ENCODE measurements around the gene NMU.
"Not testable (repeated sequence)": the region's sequence is repeated elsewhere in the genome, so short reads cannot be mapped to it uniquely, and the experiment has no call there.

NMU gene

GRCh38 chr4:55634417-55635128 lies 1.5 kb downstream of the NMU start:
- TF ChIP-seq, protein P1, sequence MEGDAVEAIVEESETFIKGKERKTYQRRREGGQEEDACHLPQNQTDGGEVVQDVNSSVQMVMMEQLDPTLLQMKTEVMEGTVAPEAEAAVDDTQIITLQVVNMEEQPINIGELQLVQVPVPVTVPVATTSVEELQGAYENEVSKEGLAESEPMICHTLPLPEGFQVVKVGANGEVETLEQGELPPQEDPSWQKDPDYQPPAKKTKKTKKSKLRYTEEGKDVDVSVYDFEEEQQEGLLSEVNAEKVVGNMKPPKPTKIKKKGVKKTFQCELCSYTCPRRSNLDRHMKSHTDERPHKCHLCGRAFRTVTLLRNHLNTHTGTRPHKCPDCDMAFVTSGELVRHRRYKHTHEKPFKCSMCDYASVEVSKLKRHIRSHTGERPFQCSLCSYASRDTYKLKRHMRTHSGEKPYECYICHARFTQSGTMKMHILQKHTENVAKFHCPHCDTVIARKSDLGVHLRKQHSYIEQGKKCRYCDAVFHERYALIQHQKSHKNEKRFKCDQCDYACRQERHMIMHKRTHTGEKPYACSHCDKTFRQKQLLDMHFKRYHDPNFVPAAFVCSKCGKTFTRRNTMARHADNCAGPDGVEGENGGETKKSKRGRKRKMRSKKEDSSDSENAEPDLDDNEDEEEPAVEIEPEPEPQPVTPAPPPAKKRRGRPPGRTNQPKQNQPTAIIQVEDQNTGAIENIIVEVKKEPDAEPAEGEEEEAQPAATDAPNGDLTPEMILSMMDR (IDR thresholded peaks at IDR 0.05; ENCODE audit: poor library complexity, severe bottlenecking), result no peak
- Histone ChIP-seq H3K36me3 (ENCODE audit: low read depth) (no peaks in the 10 kb centered on the region), H3K4me3 (ENCODE audit: severe bottlenecking) (no peak overlapping the region), H3K4me1 (ENCODE audit: insufficient read depth, poor library complexity, severe bottlenecking) (peaks cover 9% of the 10 kb centered on the region), H3K27me3 (ENCODE audit: insufficient read depth, poor library complexity, severe bottlenecking) (peaks cover 4% of the 10 kb centered on the region), H3K9me3 (ENCODE audit: severe bottlenecking) (peaks cover 2% of the 10 kb centered on the region), H3K27ac (ENCODE audit: poor library complexity, severe bottlenecking) (no peak overlapping the region)
- no peak for ATAC-seq (ENCODE audit: low read depth)
- no peak for DNase-seq (ENCODE audit: low spot score)

DNA sequence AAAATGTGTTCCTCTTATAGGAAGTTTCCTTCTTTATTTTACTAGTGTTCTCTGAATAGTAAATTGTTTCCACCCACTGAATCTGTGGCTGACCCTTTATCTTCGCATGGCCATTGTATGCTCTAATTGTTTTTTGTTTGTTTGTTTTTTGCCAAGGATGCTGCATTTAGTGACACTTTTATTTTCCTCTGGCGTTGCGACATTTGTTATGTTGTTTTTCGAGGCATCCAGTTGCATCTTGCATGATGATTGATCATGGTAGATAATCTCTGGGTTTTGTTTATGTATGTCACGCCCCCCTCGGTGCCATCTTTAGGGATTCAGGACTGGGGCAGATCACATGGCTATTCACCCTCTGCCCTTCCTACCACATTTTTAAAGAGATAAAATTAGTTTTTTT lies 2.2 kb downstream of the NMU start:
- DNase-seq (ENCODE audit: low spot score), result no peak

GRCh38 chr4:55625835-55626234 lies 10.3 kb downstream of the NMU start:
- TF ChIP-seq, protein P1 (IDR thresholded peaks at IDR 0.05; ENCODE audit: poor library complexity, severe bottlenecking), result no peak
- no peak for DNase-seq (ENCODE audit: low spot score)
- H3K4me3 ChIP-seq (ENCODE audit: severe bottlenecking), result no peak overlapping the region
- no peaks in the 10 kb centered on the region for H3K9me3 ChIP-seq (ENCODE audit: severe bottlenecking)
- ATAC-seq (ENCODE audit: low read depth), result no peak
- H3K27ac ChIP-seq (ENCODE audit: poor library complexity, severe bottlenecking), result no peak overlapping the region
- no peaks in the 10 kb centered on the region for H3K4me1 ChIP-seq (ENCODE audit: insufficient read depth, poor library complexity, severe bottlenecking)
- no peaks in the 10 kb centered on the region for H3K36me3 ChIP-seq (ENCODE audit: low read depth)
- no peaks in the 10 kb centered on the region for H3K27me3 ChIP-seq (ENCODE audit: insufficient read depth, poor library complexity, severe bottlenecking)

More for the DNA sequence above, 2.2 kb downstream of the NMU start:
- Histone ChIP-seq H3K36me3 (ENCODE audit: low read depth) (no peaks in the 10 kb centered on the region), H3K9me3 (ENCODE audit: severe bottlenecking) (peaks cover 2% of the 10 kb centered on the region), H3K4me3 (ENCODE audit: severe bottlenecking) (no peak overlapping the region), H3K27ac (ENCODE audit: poor library complexity, severe bottlenecking) (no peak overlapping the region), H3K27me3 (ENCODE audit: insufficient read depth, poor library complexity, severe bottlenecking) (peaks cover 4% of the 10 kb centered on the region), H3K4me1 (ENCODE audit: insufficient read depth, poor library complexity, severe bottlenecking) (peaks cover 9% of the 10 kb centered on the region)
- no peak for ATAC-seq (ENCODE audit: low read depth)
- TF ChIP-seq, protein P1 (IDR thresholded peaks at IDR 0.05; ENCODE audit: poor library complexity, severe bottlenecking), result no peak

DNA sequence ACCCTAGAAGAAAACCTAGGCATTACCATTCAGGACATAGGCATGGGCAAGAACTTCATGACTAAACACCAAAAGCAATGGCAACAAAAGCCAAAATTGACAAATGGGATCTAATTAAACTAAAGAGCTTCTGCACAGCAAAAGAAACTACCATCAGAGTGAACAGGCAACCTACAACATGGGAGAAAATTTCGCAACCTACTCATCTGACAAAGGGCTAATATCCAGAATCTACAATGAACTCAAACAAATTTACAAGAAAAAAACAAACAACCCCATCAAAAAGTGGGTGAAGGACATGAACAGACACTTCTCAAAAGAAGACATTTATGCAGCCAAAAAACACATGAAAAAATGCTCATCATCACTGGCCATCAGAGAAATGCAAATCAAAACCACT lies 12.0 kb downstream of the NMU start:
- not testable (repeated sequence) for H3K27me3 ChIP-seq (ENCODE audit: insufficient read depth, poor library complexity, severe bottlenecking); H3K27ac ChIP-seq (ENCODE audit: poor library complexity, severe bottlenecking); ATAC-seq (ENCODE audit: low read depth); DNase-seq (ENCODE audit: low spot score); H3K4me1 ChIP-seq (ENCODE audit: insufficient read depth, poor library complexity, severe bottlenecking); H3K4me3 ChIP-seq (ENCODE audit: severe bottlenecking); H3K36me3 ChIP-seq (ENCODE audit: low read depth); H3K9me3 ChIP-seq (ENCODE audit: severe bottlenecking)

DNA sequence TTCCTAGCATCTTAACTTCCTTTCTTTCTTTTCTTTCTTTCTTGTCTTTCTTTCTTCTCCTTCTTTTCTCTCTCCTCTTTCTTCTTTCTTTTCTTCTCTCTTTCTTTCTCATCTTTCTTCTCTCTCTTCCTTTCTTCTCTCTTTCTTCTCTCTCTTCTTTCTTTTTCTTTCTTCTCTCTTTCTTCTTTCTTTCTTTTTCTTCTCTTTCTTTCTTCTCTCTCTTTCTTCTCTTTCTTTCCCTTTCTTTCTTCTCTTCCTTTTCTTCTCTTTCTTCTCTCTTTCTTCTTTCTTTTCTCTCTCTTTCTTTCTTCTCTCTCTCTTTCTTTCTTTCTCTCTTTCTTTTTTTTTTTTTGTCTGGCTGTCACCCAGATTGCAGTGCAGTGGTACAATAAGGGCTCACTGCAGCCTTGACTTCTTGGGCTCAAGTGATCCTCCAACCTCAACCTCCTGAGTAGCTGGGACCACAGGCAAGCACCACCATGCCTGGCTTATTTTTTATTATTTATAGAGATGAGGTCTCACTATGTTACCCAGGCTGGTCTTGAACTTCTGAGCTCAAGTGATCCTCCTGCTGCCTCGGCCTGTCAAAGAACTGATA lies 17.5 kb downstream of the NMU start:
- H3K4me3 ChIP-seq (ENCODE audit: severe bottlenecking), result peak overlapping the region; percentile 24
- DNase-seq (ENCODE audit: low spot score) (no peak), ATAC-seq (ENCODE audit: low read depth) (no peak)
- TF ChIP-seq, protein P1 (IDR thresholded peaks at IDR 0.05; ENCODE audit: poor library complexity, severe bottlenecking), result no peak
- no peaks in the 10 kb centered on the region for H3K9me3 ChIP-seq (ENCODE audit: severe bottlenecking)
- H3K36me3 ChIP-seq (ENCODE audit: low read depth), result no peaks in the 10 kb centered on the region
- no peaks in the 10 kb centered on the region for H3K27me3 ChIP-seq (ENCODE audit: insufficient read depth, poor library complexity, severe bottlenecking)
- H3K4me1 ChIP-seq (ENCODE audit: insufficient read depth, poor library complexity, severe bottlenecking), result no peaks in the 10 kb centered on the region
- H3K27ac ChIP-seq (ENCODE audit: poor library complexity, severe bottlenecking), result no peak overlapping the region

Data from RWPE2 (cell line).